Upper lobe of left lung (tissue), 4 donors: ENCODE measurements around the gene C17orf75.

Source experiments
- EP300 ChIP-seq, 4 donors: sonication (generic); formaldehyde crosslinking; IDR thresholded peaks; one replicate each; pipeline ENCODE4 v1.5.1; 2017; ENCODE audit warnings: antibody characterized with exemption in 4 of 4, control low read depth in 2 of 4
- POLR2A ChIP-seq, 4 donors: fragments of 450-650 bp; IDR thresholded peaks; one replicate each; pipeline ENCODE4 v1.5.1; 2016 to 2017; ENCODE audit warnings: antibody characterized with exemption in 4 of 4, mild to moderate bottlenecking in 2 of 4
- POLR2AphosphoS5 ChIP-seq, 2 donors: sonication (generic); formaldehyde crosslinking; IDR thresholded peaks; one replicate each; pipeline ENCODE4 v1.5.1; 2017; ENCODE audit warnings: antibody characterized with exemption in 2 of 2
- TF ChIP-seq, protein P1 (sequence below), 6 experiments: fragments of 450-650 bp in 4 of 6; fragments of 200-600 bp in 2 of 6; sonication (generic) in 2 of 6; IDR thresholded peaks; one replicate each; pipeline ENCODE4 v1.5.1; 2016 to 2019; ENCODE audit warnings: antibody characterized with exemption in 6 of 6

DNA sequence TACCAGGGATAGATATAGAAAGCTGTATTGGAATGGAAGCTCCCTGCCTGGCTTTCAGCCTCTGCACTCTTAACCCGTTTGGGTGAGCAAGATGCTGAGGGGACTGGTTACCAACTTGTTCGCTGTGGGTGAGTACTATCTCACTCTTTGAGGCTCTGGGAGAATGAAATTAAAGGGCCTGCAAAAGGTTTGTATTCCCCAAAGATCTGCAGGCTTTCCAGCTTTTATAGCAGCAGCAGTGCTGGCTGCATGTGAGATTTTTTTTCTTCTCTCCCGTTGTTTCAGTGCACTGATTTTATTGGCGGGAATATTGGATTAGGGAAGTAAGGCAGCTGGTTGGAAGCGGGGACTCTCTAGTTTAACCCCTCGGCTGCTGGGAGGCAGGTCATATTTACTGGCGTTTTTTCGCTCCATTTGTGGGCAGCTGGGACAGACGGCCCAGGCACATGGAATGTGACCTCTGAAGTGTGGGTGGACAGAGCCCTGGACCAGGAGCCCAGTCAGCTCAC, 30.9 kb downstream of the C17orf75 start:
- TF ChIP-seq, protein P1, sequence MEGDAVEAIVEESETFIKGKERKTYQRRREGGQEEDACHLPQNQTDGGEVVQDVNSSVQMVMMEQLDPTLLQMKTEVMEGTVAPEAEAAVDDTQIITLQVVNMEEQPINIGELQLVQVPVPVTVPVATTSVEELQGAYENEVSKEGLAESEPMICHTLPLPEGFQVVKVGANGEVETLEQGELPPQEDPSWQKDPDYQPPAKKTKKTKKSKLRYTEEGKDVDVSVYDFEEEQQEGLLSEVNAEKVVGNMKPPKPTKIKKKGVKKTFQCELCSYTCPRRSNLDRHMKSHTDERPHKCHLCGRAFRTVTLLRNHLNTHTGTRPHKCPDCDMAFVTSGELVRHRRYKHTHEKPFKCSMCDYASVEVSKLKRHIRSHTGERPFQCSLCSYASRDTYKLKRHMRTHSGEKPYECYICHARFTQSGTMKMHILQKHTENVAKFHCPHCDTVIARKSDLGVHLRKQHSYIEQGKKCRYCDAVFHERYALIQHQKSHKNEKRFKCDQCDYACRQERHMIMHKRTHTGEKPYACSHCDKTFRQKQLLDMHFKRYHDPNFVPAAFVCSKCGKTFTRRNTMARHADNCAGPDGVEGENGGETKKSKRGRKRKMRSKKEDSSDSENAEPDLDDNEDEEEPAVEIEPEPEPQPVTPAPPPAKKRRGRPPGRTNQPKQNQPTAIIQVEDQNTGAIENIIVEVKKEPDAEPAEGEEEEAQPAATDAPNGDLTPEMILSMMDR (IDR thresholded peaks at IDR 0.05): no peak
- TF ChIP-seq POLR2AphosphoS5 (IDR thresholded peaks at IDR 0.05) (no peak), EP300 (IDR thresholded peaks at IDR 0.05) (no peak), POLR2A (IDR thresholded peaks at IDR 0.05) (no peak)
